ENCODE data around the gene PPP1R13L.

The PPP1R13L gene

DNA sequence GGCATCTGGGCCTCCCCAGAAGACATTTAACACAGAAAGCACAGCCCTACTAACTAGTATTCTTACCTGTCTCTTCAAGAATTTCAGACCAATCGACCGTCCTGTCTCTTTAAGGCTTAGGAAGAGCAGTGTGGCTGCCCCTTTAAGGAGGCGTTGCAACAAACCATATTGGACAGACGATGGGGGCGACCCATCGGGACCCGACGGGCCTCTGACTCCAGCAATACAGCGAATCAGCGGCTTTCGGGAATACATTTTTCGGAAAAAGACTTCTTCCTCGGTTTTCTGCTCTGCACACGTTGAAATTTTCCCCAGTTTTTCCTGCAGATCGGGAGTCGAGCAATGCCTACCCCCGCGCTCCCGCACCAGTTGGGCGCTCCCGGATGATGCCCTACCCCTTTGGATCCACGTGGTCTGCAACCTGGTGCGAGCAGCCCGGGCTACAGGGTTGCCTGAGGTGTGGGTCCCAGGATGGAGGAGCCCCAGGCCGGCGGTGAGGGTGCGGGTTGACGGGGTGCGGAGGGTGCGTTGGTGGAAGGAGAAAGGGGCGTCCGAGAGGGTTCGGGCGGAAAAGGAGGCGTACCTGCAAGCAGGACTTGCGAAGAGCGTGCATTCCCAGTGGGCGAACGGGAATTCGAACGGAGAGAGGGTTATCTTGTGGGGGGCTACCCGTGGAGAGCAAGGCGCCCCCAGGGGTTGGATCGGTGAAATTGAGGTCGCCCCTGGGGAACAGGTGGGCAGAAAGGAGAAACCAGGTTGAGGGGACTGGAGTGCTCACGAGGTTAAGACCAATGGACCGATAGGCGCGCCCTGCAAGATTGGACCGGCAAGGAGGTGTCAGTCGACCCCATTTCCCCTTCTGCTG lies 1.6 kb upstream of the PPP1R13L start, which contains the start of gene POLR1G:
TSS of gene POLR1G (plus strand) at position 419 of the 865 bp plus-strand sequence. CDS start at position 472, 53 bp downstream.
- peak; percentile 89 for DNase-seq

DNA sequence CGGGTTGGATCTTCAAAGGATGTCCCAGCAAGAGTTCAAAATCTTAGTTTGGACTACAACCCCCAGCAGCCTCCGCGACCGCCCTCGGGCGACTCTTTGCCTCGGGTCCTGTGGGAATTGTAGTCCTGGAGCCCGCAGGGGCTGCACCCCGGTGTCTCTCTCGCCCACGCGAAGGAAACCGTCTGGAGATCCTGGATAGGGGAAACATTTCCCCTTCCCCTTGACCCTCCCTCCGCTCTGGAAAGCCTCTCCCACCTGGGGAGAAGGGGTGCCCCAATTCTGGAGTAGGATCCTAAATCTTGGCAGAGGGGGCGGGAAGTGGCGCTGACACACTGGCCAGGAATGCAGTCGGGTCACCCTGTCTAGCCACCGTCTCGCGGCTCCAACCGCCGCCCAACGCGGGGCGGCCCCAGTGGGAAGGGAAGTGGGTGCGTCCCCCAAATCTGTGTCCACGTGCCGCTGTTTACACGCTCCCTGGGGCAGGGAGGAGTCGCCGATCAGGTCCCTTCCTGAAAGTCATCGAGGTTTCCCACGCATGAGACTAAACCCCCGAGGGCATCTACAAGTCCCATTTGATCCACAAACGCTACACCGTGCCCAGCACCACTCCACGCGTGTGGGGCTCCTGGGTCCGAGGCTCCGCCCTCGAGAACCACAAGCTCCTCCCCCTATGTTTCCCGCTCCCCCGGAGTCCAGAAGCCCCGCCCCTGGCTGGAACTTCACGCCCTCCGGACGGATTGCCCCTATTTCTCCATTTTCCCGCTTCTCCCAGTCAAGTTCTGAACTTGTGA lies 761 bp upstream of the PPP1R13L start:
- peak; percentile 92 for DNase-seq

DNA sequence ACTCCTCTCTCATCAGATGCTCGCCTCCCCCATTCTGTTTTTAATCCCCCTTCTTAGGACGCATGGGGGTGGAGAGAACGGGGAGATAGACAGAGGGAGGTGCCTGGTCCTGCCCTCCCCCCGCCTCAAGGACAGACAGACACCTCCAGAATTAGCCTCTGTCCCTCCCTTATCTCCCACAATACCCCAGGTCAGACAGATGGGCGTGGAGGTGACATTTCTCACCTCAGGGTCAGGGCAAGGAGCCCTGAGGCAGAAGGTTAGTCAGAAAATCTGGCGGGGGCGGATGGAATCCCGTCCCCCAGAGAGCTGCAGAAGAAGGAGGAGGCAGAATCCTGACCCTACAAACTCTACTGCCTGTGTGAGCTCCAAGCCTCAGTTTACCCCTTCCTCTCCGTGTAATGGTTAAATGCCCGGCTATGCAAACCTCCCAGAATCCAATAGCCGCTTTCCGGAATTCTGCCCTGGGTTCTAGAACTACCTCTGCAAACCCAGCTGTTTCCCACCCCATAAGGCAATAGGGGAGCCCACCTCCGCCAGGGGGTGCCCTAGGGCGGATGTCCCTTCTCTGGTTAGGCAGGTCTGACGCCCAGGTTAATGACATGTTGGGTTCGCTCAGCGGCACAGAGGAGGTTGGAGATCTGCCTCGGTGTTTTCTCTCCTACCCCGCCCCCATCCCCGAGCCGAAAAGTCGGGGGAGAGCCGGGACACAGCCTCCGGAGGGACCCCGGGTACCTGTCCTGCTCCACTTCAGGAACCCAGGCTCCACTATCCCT lies 900 bp downstream of the PPP1R13L start:
- DNase-seq, result peak; percentile 76

DNA sequence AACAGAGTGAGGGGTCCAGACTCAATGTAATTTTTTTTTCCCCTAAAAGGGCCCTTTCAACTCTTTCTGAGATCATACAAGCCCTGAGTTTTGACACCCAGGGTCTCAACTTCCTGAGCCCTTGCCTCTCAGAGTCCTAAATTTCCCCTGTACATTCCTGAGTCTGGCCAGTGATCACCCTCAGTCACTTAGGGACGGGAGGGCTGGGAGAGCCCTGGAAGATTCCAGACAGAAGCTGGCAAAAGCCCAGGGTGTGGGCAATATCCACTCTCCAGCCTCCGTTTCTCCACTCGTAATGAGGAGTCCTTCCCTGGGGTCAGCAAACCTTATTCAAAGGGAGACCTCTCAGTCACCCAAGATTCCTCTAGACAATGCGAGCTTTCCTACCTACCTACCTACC lies 1.6 kb downstream of the PPP1R13L start:
- DNase-seq, result no peak

DNA sequence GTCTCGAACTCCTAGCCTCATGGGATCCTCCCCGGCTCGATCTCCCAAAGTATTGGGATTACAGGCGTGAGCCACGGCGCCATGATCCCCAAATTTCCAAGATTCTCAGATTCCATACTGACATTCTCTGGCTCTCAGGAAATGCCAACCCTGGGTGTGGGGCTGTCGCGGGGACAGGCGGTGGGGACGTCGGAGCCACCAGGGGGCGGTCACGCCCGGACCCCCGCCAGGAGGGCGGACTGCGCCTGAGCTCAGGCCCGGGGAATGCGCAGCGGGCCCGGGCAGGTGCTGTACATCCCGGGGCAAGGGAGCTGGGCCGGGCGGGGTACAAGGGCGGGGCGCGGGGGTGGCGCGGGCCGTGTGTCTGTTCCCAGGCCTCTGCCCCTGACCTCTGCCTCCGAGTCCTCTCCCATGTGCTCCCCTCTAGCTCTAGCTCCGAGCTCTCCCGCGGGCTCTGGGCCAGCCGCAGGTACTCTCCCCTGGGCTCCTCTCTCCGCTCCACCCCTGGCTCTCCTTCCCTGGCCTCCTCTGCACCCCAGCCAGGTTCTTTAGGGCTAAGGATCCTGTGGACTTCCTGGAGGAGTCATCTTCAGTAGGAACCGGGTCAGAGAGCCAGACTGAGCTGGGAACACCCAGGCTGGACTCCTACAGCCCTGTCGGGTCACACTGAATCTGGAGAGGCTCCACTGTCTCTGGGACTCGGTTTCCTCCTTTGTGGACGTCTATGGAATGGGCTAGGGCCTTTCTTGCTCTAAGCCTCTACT lies 2.4 kb downstream of the PPP1R13L start:
- DNase-seq, result no peak

DNA sequence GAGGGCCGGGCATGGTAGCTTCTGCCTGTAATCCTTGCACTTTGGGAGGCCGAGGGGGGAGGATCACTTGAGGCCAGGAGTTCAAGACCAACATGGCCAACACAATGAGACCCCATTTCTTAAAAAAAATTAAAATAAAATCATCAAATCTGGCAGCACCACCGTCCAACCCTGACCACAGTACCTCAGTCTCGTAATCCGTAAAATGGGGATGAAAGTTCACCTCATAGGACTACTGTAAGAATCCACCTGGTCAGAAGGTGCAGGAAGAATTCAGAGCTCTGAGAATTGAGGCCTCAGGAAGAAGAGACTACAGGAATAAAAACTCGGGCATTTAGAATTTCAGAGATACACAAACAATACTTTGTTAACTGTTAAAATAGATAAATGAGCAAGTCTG lies 3.1 kb downstream of the PPP1R13L start:
- no peak for DNase-seq

DNA sequence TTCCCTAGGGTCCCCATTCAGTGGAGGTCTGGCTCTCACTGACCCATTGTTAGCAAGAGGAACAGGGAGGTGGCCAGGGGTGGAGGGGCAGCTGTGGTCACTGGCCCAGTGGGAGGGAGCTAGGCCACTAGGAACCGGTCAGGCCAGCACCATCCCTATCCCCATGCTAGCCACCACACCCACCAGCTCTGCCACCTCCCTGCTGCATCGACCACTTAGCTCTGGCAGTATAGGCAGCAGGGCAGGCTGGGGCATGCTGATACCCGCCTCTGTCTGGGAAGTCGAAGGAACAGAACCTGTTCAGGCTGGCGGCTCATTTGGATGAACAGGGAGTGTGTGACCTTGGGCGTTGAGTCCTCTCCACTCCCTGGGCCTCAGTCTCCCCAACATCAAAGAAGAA lies 4.7 kb downstream of the PPP1R13L start:
- no peak for DNase-seq

DNA sequence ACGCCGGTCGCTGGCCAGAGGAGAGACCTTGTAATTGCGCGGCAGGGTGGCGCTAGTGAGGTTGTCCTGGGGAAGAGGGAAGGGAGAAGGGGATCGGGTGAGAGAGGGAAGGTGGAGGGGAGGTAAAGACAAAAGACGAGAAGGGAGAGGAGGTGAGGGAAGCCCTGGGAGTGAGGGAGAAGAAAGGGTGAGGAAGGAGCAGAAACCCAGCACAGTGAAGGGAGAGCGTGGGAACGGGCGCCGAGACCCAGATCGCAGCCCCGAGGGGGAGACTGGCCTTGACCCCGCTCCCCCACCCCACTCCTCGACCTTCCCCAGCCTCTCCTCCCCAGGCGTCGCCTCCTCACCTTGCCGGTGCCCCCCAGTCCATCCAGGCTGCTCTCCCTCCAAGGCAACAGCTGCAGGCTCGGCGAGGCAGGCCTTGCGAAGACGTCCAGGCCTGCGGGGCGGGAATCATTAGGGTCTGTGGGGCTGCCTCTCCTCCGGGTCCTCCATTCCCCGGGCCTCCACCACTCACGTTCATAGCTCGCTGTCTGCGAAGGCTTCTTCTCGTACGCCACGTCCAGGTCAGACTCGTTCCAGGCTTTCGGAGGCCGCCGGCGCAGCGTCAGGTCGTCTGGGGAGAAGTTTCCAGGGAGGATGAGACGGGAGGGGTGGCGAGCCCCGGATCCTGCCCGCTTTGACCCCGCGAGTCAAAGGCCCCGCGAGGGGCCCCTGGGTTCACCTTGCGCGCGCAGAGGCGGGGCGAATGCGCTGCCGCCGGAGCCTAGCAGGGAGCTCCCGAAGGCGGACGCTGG lies 8.8 kb downstream of the PPP1R13L start:
- DNase-seq, result no peak

DNA sequence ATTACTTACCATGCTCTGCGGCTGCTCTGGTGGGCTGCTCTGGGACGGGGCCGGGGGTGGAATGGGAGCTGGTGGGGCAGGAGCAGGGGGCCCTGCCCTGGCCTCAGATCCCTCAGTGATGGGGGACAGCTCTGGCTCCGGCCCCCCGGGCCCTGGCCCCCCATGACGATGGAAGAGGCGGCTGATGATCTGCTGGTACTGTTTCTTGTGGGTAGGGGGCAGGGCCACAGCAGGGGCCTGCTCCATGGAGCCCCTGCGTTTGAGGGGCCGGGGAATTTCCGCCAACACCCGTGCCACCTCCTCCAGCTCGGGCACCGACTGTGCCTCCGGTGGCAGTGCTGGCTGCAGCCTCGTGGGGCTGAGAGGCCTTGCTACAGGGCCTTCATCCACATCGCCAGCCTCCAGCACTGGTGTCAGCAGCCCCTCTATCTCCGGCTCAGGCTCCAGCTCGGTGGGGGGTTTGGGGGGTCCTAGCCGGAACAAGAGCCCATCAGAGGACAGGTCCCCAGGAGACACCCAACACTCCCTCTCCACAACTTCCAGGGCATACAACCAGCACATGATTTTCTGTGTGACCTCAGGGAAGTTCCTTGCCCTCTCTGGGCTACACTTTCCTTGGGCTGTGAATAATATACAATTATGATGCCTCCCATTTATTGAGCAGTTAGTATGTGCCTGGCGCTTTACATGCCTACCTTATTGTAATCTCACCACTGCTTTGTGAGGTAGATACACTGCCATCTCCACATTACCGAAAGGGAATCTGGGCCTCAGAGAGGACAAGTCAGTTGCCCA lies 12.8 kb downstream of the PPP1R13L start:
- no peak for DNase-seq

DNA sequence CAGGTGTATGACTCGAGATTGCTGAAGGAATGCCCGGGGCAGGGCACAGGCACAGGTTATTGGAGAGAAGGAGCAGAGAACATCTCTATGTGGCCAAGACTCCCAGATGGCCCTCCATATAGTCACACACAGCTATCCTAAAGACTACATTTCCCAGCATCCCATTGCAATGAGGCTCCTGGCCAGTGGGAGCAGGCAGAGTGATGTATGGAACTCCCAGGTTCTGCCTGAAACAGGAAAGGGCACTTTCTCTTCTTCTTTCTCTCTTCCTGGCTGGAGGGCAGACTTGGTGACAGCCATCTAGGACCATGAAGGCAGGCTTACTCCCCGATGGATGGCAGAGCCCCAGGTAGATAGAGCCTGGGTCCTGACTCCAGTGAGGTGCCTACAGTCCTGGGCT lies 13.5 kb downstream of the PPP1R13L start:
- DNase-seq, result peak; percentile 58

DNA sequence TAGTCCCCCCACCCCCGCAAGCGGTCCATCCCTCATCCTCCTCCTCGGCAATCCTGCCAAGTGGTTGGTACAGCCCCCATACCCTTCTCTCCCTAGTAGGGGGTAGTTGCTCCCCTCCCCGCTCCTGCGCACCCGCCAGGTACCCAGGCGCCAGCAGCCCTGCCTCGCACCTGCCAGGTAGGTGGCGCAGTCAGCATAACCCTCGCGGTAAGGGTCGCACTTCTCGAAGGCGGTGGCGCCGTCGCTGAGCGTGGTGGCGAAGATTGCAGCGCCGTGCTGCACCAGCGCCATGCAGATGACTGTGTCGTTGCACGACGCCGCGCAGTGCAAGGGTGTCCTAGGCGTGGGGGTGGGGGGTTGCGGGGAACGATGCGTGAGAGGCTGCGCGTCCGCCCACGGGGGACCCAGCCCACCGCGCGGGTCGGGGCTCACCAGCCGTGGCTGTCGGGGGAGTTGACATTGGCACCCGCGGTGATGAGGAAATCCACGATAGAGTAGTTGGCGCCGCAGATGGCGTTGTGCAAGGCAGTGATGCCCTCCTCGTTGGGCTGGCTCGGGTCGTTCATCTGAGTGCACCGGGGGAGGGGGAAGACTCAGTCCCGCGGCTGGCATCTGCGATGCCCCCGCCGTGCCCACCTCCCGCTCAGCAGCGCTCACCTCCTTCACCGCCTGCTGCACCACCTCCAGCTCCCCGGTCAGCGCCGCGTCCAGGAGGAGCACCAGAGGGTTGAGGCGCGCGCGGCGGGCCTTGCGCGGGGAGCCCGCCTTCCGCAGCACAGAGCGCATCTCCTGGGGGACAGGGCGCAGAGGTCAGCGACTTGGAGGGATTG lies 19.3 kb downstream of the PPP1R13L start:
- peak; percentile 26 for DNase-seq

DNA sequence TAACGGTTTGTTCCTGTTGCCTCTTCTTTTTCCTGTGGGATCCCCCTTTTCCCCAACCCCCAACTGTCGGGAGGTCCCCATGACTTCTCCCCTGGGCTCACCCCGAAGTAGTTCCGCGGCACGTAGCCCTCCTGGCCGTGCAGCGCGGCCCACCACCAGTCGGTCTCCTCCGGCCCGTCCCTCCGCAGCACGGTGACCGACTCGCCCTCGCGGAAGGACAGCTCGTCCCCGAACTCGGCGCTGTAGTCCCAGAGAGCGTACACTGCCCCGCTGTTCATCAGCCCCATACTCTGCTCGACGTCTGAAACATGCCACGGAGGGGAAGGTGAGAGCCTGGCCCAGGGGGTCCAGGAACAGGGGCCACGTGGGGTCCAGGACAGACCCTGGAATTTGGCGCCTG lies 22.4 kb downstream of the PPP1R13L start:
- no peak for DNase-seq

DNA sequence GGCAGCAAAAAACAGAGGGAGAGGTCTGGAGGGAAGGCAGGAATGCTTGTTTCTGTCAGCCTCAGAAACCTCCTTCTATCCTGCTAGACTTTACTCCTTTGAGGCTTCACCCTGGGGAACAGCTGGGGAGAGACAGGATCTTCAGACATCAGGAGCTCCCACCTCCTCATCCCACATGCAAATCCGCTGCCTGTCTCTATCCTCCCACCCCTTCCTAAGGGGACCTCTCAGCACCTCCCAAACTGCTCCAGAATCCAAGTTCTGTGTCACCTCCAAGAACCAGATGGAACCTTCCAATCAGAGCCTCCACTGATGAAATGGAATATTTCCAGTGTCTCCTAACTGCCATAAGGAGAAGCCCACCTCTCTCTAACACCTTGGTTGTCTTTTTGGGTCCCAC lies 24.8 kb downstream of the PPP1R13L start:
- no peak for DNase-seq

DNA sequence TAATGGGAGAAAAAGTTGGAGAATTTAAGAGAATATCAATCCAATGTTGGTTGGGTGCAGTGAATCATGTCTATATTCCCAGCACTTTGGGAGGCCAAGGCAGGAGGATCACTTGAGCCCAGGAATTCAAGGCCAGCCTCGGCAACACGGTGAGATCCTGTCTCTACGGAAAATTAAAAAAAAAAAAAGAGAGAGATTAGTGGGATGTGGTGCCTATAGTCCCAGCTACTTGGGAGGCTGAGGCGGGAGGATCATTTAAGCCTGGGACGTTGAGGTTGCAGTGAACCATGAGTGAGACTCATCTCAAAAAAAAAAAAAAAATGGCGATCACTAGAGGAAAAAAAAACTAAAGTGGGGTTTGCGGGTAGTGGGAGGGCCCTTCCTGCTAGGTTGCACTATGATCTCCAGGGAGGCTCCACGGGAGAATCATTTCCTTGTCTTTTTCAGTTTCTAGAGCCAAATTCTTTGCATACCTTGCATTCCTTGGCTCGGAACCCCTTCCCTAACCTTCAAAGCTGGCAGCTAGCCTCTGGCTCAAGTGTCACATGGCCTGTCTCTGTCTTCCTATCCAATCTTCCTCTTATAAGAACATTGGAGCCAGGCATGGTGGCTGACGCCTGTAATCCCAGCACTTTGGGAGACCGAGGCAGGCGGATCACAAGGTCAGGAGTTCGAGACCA lies 28.7 kb downstream of the PPP1R13L start:
- peak; percentile 12 for DNase-seq

DNA sequence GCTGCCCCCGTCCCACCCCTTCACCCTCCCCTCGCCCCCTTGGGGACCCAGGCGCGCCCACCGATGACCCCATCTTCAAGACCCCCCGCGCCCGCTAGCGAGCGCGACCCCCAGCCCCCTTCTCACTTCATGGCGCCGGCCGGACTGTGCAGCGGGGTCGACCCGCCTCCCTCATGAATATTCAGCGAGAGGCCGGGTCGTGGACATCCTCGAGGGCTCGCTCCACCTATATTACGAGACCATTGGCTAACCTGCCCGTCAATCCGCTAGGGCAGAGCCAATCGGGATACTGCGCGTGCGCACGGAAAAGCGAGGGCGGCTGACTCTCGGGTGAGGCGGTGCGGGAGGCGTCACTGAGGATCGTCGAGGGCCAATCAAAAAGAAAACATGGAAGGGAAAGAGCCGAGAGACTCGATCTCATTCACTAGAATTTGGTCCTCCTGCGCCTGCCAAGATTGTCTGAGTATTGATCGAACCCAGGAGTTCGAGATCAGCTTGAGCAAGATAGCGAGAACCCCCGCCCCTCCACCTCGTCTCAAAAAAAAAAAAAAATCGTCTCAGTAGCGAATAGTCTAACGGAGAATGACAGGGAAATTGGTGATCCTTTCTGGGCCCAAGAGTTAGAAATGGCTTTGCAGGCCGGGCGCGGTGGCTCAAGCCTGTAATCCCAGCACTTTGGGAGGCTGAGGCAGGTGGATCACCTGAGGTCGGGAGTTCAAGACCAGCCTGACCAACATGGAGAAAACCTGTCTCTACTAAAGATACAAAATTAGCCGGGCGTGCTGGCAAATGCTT lies 34.3 kb downstream of the PPP1R13L start, which contains the start of gene ERCC2:
TSS of gene ERCC2 (minus strand) at position 164 of the 795 bp plus-strand sequence. CDS start at position 131, 33 bp downstream.
- peak; percentile 98 for DNase-seq

DNA sequence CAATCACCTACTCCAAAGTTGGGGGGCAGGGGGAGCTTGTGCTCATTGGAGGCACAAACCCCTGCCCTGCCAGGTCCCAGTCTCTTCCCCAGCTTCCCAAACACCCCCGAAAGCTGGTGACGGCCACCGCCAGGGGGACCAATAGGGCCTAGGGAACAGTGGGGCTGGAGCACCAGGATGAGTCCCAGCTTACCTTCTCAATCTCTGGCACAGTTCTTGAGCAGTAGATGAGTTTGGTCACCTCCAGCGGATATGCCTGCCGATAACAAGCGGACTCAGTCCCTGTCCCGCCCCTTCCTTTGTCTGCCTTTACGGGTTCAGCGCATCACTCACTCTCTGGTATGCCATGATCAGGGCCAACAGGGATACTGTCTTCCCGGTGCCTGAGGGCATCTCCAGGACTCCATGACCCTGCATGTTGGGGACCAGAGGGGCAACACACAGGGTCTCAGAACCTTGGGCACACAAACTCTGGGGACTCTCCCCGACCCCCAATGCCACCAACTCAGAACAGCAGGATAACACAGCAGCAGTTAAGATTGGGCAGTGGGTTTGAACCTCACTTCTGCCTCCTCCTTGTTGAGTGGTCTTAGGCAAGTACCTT lies 36.0 kb downstream of the PPP1R13L start:
- peak; percentile 14 for DNase-seq

DNA sequence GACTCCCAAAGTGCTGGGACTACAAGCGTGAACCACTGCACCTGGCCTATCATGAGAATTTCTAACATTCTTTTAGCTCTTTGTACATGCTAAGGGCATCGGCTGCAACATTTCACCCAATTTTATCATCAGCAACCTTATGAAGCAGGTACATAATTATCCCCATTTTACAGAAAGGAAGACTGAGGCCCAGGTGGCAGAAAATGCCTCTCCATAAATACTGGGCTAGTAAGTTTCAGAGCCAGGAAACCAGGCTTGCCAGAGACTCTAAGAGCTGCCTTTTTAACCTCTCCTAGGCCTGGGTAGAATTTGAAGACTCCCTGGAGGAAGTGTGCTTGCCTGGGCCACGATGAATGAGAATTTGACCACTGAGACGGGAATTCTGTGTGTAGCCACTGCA lies 36.7 kb downstream of the PPP1R13L start:
- no peak for DNase-seq

DNA sequence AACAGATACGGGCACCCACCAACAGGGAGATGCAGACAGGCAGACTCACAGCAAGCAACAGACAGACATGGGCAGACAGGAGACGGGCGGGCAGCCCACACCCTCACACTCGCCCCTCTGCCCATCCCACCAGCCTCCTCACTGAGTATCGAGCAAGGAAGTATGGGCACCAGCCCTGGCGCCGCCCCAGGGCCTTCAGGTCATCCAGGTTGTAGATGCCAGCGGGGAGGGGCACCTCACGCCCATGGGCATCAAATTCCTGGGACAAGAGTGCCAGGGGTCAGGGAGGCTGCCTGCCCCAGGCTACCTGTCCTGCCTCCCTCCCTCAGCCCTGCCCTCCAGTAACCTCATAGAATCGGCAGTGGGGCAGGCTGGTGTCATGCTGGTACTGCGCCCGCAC lies 40.2 kb downstream of the PPP1R13L start:
- DNase-seq, result no peak

Data from DMS53 (cell line).